Stimulated activated CD8-positive, alpha-beta memory T cell treated with anti-CD3 and anti-CD28 coated beads, Interleukin-2, amount 100 ng/mL, for 48 hours (primary cell): ENCODE results near the gene OASL.

ENCODE experiments used
- DNase-seq, 2 donors: peaks; one replicate each; pipeline ENCODE4 v3.0.0-alpha.2; 2020; ENCODE audit warnings: low read depth in 2 of 2

The OASL gene

GRCh38 chr12:121015825-121016766 lies 22.9 kb downstream of the OASL start, which contains the start of gene C12orf43:
Gene C12orf43 (minus strand): TSS chr12:121016487. CDS start chr12:121016474, 13 bp downstream.
- DNase-seq, result peak; percentile 81 to 84

- DNase-seq, result no peak
Measured at GRCh38 chr12:121013715-121014114, 25.3 kb downstream of the OASL start.

DNA sequence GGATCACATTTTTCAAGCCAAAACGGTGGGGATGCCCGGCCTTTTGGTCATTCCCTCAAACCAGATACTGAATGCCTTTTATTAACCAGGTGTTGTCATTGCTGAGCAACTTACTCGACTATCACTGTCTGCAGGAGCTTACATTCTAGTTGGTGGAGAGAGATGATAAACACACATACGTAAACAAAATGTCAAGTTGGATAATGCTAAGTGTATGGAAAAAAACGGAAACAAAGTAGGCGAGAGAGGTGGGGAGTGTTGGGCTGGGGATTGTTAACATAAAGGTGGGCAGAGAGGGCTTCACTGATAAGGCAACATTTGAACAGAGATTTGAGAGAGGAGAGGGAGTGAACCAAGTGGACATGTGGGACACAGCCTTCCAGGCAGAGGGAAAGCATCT lies 27.2 kb downstream of the OASL start:
- DNase-seq, result no peak

- no peak for DNase-seq
Measured at GRCh38 chr12:121010860-121011259, 28.2 kb downstream of the OASL start.

DNA sequence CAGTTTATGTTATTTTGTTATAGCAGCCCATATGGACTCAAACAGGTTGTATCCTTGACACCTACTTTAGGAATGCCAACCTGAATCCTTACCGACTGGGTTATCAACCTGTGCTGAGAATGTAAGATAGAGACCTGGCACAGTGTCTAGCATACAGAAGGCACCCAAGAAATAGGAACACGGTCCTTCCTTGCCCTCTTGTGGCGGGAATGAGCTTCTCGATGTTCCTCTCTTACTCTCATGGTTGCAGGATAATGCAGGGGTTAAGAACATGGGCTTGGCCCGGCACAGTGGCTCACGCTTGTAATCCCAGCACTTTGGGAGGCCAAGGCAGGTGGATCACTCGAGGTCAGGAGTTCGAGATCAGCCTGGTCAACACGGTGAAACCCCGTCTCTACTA lies 29.3 kb downstream of the OASL start:
- no peak for DNase-seq

- DNase-seq, result no peak
Measured at GRCh38 chr12:121008347-121009098, 30.5 kb downstream of the OASL start.

DNA sequence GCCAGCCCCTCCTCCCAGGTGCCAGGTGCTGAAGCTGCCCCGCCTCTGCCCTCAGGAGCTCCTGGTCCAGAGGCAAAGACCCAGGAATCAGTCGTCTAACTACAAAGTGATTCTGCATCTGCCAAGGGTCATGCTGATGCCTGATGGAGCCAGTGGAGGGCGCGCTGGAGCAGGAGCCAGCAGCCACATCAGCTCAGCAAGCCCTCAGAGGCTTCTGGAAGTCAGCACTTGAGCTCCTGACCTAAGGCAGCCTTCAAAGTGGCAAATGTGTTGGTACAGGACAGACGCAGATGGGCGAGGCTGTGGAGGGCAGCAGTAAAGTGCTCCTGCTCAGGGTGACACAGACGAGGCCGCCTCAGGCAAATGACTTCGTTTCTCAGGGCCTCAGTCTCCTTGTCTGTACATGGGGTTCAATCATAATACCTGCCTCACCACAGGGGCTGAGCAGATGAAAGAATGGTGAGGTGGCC lies 33.7 kb downstream of the OASL start:
- peak; percentile 23 to 32 for DNase-seq

DNA sequence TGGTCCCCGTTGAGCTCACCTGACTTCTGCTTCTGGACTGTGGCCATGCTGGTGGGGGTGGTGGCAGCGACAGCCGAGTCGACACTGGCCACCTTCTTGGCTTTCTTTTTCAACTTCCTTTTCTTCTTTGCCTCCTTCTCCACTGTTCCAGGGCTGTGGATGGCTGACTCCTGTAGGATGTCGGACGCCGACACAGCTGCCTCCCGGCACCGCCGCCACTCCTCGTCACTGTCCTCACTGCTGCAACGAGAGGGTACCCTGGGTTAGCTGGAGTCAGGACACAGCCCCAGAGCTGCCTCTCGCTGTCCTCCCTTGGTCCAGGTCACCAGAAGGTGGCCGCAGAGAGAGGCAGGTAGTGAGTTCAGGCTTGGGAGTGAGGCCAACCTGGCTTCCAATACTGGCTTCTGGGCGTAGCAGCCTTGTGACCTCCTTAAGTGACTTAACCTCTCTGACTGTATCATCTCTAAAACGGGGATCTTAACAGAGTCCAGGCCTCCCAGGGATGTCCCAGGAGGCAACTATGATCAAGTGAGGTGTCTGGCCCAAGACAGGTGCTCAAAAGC lies 34.7 kb downstream of the OASL start:
- no peak for DNase-seq

DNA sequence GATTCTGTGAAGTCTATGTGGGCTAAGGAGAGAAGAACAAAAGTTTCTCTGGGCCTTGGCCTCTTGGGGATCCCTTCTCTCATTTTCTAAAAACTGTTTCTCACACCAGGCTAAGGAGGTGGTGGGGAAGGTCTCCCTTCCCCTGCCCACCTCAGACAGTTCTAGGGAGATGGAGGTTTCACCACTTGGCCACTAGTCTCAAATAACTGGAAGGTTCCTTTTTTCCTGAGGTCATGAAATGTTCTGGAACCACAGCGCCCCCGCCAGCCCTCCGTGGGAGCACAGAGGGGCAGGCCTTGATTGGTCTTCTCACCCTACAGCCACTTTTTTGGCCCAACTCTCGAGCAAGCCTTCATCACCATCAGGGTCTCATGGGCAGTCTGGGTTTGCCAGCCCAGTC lies 35.4 kb downstream of the OASL start:
- no peak for DNase-seq

GRCh38 chr12:121001841-121002483 lies 37.1 kb downstream of the OASL start:
- no peak for DNase-seq

- no peak for DNase-seq
Measured at GRCh38 chr12:121001060-121001459, 38.0 kb downstream of the OASL start.

DNA sequence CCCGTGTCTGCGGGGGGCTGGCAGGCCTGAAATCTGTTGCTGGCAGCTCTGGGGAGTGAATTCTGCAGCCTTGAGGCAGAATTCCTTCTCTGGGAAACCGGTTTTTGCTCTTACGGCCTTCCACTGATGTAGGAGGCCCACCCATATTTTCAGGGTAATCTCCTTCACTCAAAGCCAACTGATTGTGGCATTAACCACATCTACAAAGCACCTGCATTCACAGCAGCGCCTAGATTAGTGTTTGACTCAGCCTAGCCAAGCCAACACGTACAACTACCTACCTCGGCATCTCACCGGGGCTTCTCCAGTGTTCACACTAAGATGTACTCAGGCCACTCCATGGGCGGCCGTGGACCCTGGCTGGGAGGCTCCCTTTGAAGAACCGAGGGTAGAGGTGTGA lies 38.5 kb downstream of the OASL start:
- DNase-seq, result no peak

- no peak for DNase-seq
Measured at GRCh38 chr12:120999191-121000120, 39.6 kb downstream of the OASL start.

DNA sequence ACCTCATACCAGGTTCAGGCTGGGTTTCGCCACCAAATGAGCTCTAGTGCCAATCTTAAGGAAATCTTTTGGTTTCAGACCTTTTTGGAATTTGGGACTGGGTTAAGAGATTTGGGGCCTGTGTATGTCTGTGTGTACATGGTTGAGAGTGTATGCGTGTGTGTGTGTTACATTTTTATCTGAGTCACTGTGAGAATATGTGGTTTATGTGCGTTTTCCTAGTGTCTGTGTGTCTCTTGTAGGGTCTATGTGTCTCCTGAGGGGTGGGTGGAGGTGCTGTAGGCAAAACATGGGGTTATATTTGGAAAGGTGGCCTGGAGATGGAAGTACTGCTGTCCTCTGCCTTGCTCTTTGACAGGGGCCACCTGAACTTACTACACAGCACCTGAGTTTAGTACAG lies 40.6 kb downstream of the OASL start:
- no peak for DNase-seq

DNA sequence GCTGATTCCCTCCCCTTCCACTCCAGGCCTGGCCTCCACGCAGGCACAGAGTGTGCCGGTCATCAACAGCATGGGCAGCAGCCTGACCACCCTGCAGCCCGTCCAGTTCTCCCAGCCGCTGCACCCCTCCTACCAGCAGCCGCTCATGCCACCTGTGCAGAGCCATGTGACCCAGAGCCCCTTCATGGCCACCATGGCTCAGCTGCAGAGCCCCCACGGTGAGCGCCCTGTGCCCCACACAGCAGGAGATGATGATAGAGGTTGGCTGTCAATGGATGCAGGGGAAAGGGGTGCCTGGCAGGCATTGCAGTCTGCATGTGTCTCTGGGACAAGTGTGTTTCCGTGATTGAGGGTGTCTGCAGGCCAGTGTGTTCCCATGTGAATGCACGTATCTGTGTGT lies 41.6 kb downstream of the OASL start:
- DNase-seq, result no peak

DNA sequence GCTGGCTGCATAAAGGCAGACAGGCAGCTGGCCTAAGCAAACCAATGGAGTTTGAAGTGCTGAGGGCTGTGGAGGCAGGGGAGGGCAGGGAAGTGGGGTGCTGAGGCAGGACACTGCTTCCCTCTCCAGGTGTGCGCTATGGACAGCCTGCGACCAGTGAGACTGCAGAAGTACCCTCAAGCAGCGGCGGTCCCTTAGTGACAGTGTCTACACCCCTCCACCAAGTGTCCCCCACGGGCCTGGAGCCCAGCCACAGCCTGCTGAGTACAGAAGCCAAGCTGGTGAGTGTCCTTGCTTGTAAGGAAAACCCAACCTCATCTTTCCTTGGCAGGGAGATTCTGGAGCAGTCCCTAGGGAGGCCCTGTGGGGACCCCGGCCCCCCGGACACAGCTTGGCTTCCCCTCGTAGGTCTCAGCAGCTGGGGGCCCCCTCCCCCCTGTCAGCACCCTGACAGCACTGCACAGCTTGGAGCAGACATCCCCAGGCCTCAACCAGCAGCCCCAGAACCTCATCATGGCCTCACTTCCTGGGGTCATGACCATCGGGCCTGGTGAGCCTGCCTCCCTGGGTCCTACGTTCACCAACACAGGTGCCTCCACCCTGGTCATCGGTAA lies 42.8 kb downstream of the OASL start:
- DNase-seq, result no peak

DNA sequence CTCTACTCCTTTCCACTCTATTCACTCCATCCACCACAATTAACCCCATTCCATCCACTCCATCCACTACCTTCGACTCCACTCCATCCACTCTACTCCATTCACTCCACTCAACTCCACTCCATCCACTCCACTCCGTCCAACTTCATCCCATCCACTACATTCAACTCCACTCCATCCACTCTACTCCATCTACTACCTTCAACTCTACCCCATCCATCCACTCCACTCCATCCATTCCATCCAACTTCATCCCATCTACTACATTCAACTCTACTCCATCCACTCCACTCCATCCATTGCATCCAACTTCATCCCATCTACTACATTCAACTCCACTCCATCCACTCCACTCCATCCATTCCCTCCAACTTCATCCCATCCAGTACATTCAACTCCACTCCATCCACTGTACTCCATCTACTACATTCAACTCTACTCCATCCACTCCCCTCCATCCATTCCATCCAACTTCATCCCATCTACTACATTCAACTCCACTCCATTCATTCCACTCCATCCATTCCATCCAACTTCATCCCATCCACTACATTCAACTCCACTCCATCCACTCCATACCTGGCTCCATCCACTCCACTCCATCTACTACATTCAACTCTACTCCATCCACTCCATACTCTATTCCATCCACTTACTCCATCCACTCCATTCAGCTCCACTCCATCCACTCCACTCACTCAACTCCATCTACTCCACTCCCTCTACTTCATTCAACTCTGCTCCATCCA lies 44.3 kb downstream of the OASL start:
- DNase-seq, result no peak

DNA sequence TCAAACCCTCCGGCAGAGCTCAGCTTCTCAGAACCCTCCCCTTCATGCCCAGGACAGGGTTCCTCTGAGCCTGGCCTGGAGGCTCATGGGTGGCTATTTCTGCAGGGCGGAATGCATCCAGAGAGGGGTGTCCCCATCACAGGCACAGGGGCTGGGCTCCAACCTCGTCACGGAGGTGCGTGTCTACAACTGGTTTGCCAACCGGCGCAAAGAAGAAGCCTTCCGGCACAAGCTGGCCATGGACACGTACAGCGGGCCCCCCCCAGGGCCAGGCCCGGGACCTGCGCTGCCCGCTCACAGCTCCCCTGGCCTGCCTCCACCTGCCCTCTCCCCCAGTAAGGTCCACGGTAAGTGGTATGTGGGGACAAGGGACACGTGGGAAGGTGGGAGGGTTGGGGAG lies 45.0 kb downstream of the OASL start:
- no peak for DNase-seq

DNA sequence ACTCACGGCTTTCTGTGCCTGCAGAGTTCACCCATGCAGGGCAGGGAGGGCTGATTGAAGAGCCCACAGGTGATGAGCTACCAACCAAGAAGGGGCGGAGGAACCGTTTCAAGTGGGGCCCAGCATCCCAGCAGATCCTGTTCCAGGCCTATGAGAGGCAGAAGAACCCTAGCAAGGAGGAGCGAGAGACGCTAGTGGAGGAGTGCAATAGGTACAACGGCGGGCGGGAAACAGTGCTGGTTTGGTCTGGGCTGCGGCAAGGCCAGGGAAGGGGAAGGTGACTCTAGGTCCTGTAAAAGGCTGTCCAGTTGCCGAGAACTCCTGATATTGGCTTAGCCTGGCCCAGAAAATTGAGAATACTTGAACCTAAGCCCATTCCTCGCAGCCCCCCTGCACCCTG lies 45.5 kb downstream of the OASL start:
- no peak for DNase-seq

- no peak for DNase-seq
Measured at GRCh38 chr12:120992989-120993388, 46.1 kb downstream of the OASL start.
